HL-60 (cell line): ENCODE results near the gene PDE1C.

Source experiments
- DNase-seq, 2 experiments: peaks; one replicate each; pipeline ENCODE4 v3.0.0-alpha.2; 2010 to 2020; ENCODE audit warnings: low read depth in 1 of 2, low spot score in 1 of 2
- H3K27ac ChIP-seq: fragments of 250-450 bp; sonication (Bioruptor Pico); replicated peaks from 2 replicates; pipeline ENCODE4 v1.5.1; 2020; ENCODE audit warnings: mild to moderate bottlenecking, moderate library complexity
- H3K27me3 ChIP-seq: fragments of 250-450 bp; sonication (Bioruptor Pico); 2 replicates; pipeline ENCODE4 v1.5.1; 2021; ENCODE audit warnings: mild to moderate bottlenecking, moderate library complexity; ENCODE audit not compliant: insufficient read depth, poor library complexity, severe bottlenecking
- H3K4me3 ChIP-seq: replicated peaks from 2 replicates; pipeline ENCODE4 v1.5.1; 2011; ENCODE audit warnings: mild to moderate bottlenecking, control low read depth, low read length; ENCODE audit not compliant: insufficient read depth
- GABPA ChIP-seq: IDR thresholded peaks from 2 replicates; pipeline ENCODE4 v1.6.1; 2012; ENCODE audit warnings: low read depth
- POLR2AphosphoS5 ChIP-seq: IDR thresholded peaks from 2 replicates; pipeline ENCODE4 v1.6.1; 2012; ENCODE audit warnings: low read depth
- SPI1 ChIP-seq: IDR thresholded peaks from 2 replicates; pipeline ENCODE4 v1.6.1; 2012; ENCODE audit warnings: low read depth, mild to moderate bottlenecking, borderline replicate concordance
- TF ChIP-seq, protein P1 (sequence below): IDR thresholded peaks from 2 replicates; pipeline ENCODE4 v1.6.1; 2012; ENCODE audit warnings: low read depth; ENCODE audit not compliant: insufficient replicate concordance
- TF ChIP-seq, protein P2 (sequence below): IDR thresholded peaks from one replicate; pipeline ENCODE4 v1.5.1; 2011; ENCODE audit warnings: low read length, control low read depth, inconsistent platforms; ENCODE audit not compliant: insufficient read depth

The PDE1C gene

DNA sequence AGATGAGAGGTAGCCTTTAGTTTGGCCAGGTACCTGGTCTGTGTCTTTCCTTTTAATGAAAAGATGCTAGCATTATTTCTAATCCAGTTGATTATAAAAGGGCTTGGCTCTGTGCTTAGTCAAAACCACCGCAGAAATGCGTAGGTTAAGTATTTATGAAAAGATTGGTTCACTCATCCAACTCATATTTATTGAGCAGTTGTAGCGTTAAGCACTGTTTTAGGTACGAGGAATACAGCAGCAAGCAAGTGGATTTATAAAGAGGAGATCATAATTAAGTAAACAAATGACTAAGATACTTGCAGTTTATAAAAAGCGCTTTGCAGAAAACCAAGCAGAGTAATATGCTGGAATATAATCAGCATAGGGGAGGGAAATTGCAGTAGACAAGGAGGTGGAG lies 253.4 kb downstream of the PDE1C start:
- no peak for DNase-seq
- no peak overlapping the region for H3K4me3 ChIP-seq
- TF ChIP-seq, protein P1, sequence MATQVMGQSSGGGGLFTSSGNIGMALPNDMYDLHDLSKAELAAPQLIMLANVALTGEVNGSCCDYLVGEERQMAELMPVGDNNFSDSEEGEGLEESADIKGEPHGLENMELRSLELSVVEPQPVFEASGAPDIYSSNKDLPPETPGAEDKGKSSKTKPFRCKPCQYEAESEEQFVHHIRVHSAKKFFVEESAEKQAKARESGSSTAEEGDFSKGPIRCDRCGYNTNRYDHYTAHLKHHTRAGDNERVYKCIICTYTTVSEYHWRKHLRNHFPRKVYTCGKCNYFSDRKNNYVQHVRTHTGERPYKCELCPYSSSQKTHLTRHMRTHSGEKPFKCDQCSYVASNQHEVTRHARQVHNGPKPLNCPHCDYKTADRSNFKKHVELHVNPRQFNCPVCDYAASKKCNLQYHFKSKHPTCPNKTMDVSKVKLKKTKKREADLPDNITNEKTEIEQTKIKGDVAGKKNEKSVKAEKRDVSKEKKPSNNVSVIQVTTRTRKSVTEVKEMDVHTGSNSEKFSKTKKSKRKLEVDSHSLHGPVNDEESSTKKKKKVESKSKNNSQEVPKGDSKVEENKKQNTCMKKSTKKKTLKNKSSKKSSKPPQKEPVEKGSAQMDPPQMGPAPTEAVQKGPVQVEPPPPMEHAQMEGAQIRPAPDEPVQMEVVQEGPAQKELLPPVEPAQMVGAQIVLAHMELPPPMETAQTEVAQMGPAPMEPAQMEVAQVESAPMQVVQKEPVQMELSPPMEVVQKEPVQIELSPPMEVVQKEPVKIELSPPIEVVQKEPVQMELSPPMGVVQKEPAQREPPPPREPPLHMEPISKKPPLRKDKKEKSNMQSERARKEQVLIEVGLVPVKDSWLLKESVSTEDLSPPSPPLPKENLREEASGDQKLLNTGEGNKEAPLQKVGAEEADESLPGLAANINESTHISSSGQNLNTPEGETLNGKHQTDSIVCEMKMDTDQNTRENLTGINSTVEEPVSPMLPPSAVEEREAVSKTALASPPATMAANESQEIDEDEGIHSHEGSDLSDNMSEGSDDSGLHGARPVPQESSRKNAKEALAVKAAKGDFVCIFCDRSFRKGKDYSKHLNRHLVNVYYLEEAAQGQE = no peak
- no peak for TF ChIP-seq SPI1
- H3K27ac ChIP-seq = no peak overlapping the region
- H3K27me3 ChIP-seq = no peaks in the 10 kb centered on the region

DNA sequence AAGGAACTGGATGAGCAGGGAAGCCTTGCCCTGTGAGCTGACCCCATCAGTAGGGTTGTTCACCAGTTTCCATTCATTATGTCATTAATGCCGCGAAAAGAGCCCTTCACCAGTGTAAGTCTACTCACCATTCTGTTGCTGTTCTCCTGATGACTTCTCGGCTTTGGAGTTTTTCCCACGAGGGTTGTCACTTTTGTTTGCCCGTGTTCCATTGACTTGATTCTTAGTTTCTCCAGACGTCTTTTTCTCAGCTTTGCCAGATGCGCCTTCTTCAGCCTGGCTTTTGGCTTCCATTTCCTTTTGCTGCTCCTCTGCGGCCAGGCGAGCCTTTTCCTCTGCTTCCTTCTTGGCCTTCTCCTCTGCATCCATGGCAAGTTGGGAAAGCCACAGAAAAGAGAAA lies 254.4 kb downstream of the PDE1C start:
- H3K27ac ChIP-seq = no peak overlapping the region

DNA sequence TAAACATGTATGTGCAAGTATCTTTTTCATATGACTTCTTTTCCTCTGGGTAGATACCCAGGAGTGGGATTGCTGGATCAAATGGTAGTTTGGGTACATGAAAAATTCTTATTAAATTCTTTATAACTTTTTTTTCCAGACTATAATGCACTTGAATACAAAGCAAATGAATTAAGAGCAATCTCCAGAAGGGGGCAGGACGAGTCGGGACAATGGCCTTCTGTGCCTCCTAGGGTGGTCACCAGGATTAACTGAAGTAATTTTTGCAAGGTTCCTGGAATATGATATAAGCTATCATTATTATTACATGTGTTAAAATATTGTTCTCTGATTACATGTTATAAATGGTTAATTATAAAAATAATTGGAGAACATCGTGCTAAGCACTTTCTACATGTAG lies 256.0 kb downstream of the PDE1C start:
- H3K27ac ChIP-seq = no peak overlapping the region
- DNase-seq = no peak
- no peak for TF ChIP-seq GABPA
- TF ChIP-seq POLR2AphosphoS5 = no peak
- no peak for TF ChIP-seq SPI1
- TF ChIP-seq, protein P1 = no peak
- TF ChIP-seq, protein P2, sequence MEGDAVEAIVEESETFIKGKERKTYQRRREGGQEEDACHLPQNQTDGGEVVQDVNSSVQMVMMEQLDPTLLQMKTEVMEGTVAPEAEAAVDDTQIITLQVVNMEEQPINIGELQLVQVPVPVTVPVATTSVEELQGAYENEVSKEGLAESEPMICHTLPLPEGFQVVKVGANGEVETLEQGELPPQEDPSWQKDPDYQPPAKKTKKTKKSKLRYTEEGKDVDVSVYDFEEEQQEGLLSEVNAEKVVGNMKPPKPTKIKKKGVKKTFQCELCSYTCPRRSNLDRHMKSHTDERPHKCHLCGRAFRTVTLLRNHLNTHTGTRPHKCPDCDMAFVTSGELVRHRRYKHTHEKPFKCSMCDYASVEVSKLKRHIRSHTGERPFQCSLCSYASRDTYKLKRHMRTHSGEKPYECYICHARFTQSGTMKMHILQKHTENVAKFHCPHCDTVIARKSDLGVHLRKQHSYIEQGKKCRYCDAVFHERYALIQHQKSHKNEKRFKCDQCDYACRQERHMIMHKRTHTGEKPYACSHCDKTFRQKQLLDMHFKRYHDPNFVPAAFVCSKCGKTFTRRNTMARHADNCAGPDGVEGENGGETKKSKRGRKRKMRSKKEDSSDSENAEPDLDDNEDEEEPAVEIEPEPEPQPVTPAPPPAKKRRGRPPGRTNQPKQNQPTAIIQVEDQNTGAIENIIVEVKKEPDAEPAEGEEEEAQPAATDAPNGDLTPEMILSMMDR = no peak
- no peak overlapping the region for H3K4me3 ChIP-seq
- no peaks in the 10 kb centered on the region for H3K27me3 ChIP-seq

More for the DNA sequence above, 254.4 kb downstream of the PDE1C start:
- DNase-seq = no peak
- Histone ChIP-seq H3K4me3 (no peak overlapping the region), H3K27me3 (no peaks in the 10 kb centered on the region)
- TF ChIP-seq POLR2AphosphoS5 (no peak), SPI1 (no peak), GABPA (no peak)
- TF ChIP-seq, protein P2 = no peak
- TF ChIP-seq, protein P1 = no peak
